ENCODE measurements around the gene MRPS25.
A peak's percentile ranks its signal among the peaks of the same experiment; 100 is the strongest.

Gene MRPS25

DNA sequence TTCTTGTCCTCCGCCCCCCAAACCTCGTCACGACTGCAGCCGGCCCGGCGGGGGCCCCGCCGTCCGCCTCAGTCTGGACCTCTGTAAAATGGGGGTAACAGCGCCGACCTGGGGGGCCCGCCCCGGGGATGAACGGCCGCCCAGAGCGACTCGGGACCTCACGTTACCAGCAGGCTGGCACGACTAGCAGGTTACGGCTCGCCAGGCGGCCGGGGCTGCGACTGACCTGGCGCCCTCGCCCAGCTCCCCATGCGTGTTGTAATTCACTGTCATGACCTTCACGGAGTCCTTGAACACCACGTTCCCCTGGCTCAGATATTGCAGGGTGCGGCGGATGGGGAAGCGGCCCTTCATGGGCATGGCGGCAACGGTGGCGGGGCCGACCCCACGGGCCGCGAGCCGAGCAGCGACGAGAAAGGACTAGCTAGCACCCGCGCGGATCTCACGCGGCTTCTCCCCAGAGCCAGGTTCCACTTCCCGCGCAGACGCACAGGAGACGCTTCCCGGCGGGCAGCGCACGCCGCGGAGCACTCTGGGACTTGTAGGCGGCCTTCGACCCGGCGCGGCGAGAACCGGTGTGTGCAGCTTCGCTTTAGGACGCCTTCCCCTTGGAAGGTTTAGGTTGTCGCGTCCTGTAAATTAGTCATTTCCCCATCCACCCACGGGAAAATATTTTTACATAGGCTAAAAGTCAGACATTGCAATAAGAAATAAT is at the start of gene MRPS25:
Gene MRPS25, minus strand, starts transcription at position 481 of the 715 bp plus-strand sequence. Its CDS starts 121 bp downstream, at position 360.
- Histone ChIP-seq H3K4me1 (ENCODE audit: control insufficient read depth in 1 of 2, insufficient read depth in 2 of 2, low read length in 2 of 2) (peaks cover 11 to 16% of the 10 kb centered on the region in 2 donors), H3K9me3 (ENCODE audit: control insufficient read depth in 1 of 2, low read length in 2 of 2) (no peaks in the 10 kb centered on the region), H3K27me3 (ENCODE audit: low read depth, low read length) (no peaks in the 10 kb centered on the region), H3K27ac (ENCODE audit: low read length) (peak within 1 kb of the TSS; percentile 67), H3K36me3 (ENCODE audit: control insufficient read depth in 1 of 2, insufficient read depth in 2 of 2, low read length in 2 of 2) (peaks cover 0 to 5% of the 10 kb centered on the region in 2 donors), H3K4me3 (ENCODE audit: low read depth in 1 of 2, low read length in 2 of 2) (peak within 1 kb of the TSS; percentile 86 to 94)

GRCh38 chr3:15113884-15114283 is 48.8 kb upstream of the MRPS25 start:
- H3K27ac ChIP-seq (ENCODE audit: low read length): no peak overlapping the region
- H3K9me3 ChIP-seq (ENCODE audit: control insufficient read depth in 1 of 2, low read length in 2 of 2): no peaks in the 10 kb centered on the region
- no peaks in the 10 kb centered on the region for H3K27me3 ChIP-seq (ENCODE audit: low read depth, low read length)
- H3K4me3 ChIP-seq (ENCODE audit: low read depth in 1 of 2, low read length in 2 of 2): no peak overlapping the region
- H3K4me1 ChIP-seq (ENCODE audit: control insufficient read depth in 1 of 2, insufficient read depth in 2 of 2, low read length in 2 of 2): no peaks in the 10 kb centered on the region
- no peaks in the 10 kb centered on the region for H3K36me3 ChIP-seq (ENCODE audit: control insufficient read depth in 1 of 2, insufficient read depth in 2 of 2, low read length in 2 of 2)

DNA sequence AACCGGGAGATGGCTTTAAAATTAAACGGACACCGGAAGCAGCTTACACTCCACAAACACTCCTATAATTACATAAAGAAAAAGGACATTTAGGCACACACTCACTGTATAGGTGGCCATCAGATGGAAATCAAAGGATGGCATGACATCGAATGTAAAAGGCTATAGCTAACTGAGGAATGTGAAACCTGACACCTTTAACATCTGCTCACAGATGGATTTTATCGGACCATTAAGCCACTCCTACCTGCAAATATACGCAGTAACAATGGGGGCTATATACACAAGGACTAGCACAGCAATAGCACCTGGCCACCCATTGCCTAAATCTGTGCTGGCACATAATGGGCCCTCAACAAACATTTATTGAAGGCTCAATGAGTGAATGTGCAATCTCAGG is 48.4 kb upstream of the MRPS25 start:
- no peaks in the 10 kb centered on the region for H3K36me3 ChIP-seq (ENCODE audit: control insufficient read depth in 1 of 2, insufficient read depth in 2 of 2, low read length in 2 of 2)
- no peak overlapping the region for H3K4me3 ChIP-seq (ENCODE audit: low read depth in 1 of 2, low read length in 2 of 2)
- H3K27me3 ChIP-seq (ENCODE audit: low read depth, low read length): no peaks in the 10 kb centered on the region
- H3K27ac ChIP-seq (ENCODE audit: low read length): no peak overlapping the region
- no peaks in the 10 kb centered on the region for H3K4me1 ChIP-seq (ENCODE audit: control insufficient read depth in 1 of 2, insufficient read depth in 2 of 2, low read length in 2 of 2)
- no peaks in the 10 kb centered on the region for H3K9me3 ChIP-seq (ENCODE audit: control insufficient read depth in 1 of 2, low read length in 2 of 2)

DNA sequence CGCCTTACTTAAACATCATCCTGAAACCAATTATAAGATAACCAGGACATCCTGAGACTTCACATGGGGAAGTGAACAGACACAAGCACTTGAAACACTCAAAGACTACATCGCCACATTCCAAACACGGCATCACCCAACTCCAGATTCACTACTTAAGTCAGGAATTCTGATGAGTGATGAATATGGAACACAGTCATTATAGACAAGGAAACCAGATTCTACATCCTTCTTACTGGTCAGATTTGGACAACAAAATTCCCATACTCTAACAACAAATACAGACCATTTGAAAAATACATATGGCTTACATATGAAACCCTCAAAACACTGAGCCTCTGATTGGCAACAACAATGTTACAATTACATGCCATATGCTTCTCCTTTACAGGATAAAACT is 46.9 kb upstream of the MRPS25 start:
- Histone ChIP-seq H3K27me3 (ENCODE audit: low read depth, low read length) (no peaks in the 10 kb centered on the region), H3K4me1 (ENCODE audit: control insufficient read depth in 1 of 2, insufficient read depth in 2 of 2, low read length in 2 of 2) (peaks cover 0 to 6% of the 10 kb centered on the region in 2 donors), H3K27ac (ENCODE audit: low read length) (no peak overlapping the region), H3K4me3 (ENCODE audit: low read depth in 1 of 2, low read length in 2 of 2) (no peak overlapping the region), H3K9me3 (ENCODE audit: control insufficient read depth in 1 of 2, low read length in 2 of 2) (no peaks in the 10 kb centered on the region), H3K36me3 (ENCODE audit: control insufficient read depth in 1 of 2, insufficient read depth in 2 of 2, low read length in 2 of 2) (no peaks in the 10 kb centered on the region)

- Histone ChIP-seq H3K27ac (ENCODE audit: low read length) (no peak overlapping the region), H3K9me3 (ENCODE audit: control insufficient read depth in 1 of 2, low read length in 2 of 2) (no peaks in the 10 kb centered on the region), H3K36me3 (ENCODE audit: control insufficient read depth in 1 of 2, insufficient read depth in 2 of 2, low read length in 2 of 2) (no peaks in the 10 kb centered on the region), H3K4me3 (ENCODE audit: low read depth in 1 of 2, low read length in 2 of 2) (no peak overlapping the region), H3K27me3 (ENCODE audit: low read depth, low read length) (no peaks in the 10 kb centered on the region), H3K4me1 (ENCODE audit: control insufficient read depth in 1 of 2, insufficient read depth in 2 of 2, low read length in 2 of 2) (peaks cover 0 to 6% of the 10 kb centered on the region in 2 donors)
These were observed 45.1 kb upstream of the MRPS25 start for GRCh38 chr3:15110206-15110605.

GRCh38 chr3:15108869-15109268 is 43.8 kb upstream of the MRPS25 start:
- Histone ChIP-seq H3K36me3 (ENCODE audit: control insufficient read depth in 1 of 2, insufficient read depth in 2 of 2, low read length in 2 of 2) (no peaks in the 10 kb centered on the region), H3K9me3 (ENCODE audit: control insufficient read depth in 1 of 2, low read length in 2 of 2) (no peaks in the 10 kb centered on the region), H3K4me3 (ENCODE audit: low read depth in 1 of 2, low read length in 2 of 2) (no peak overlapping the region), H3K27ac (ENCODE audit: low read length) (no peak overlapping the region), H3K4me1 (ENCODE audit: control insufficient read depth in 1 of 2, insufficient read depth in 2 of 2, low read length in 2 of 2) (peaks cover 0 to 6% of the 10 kb centered on the region in 2 donors), H3K27me3 (ENCODE audit: low read depth, low read length) (no peaks in the 10 kb centered on the region)

- Histone ChIP-seq H3K27ac (ENCODE audit: low read length) (no peak overlapping the region), H3K27me3 (ENCODE audit: low read depth, low read length) (no peaks in the 10 kb centered on the region), H3K4me3 (ENCODE audit: low read depth in 1 of 2, low read length in 2 of 2) (no peak overlapping the region), H3K36me3 (ENCODE audit: control insufficient read depth in 1 of 2, insufficient read depth in 2 of 2, low read length in 2 of 2) (no peaks in the 10 kb centered on the region), H3K9me3 (ENCODE audit: control insufficient read depth in 1 of 2, low read length in 2 of 2) (no peaks in the 10 kb centered on the region), H3K4me1 (ENCODE audit: control insufficient read depth in 1 of 2, insufficient read depth in 2 of 2, low read length in 2 of 2) (peaks cover 0 to 6% of the 10 kb centered on the region in 2 donors)
These were observed 43.0 kb upstream of the MRPS25 start for GRCh38 chr3:15108082-15108545.

GRCh38 chr3:15107075-15107947 is 42.2 kb upstream of the MRPS25 start:
- Histone ChIP-seq H3K4me3 (ENCODE audit: low read depth in 1 of 2, low read length in 2 of 2) (no peak overlapping the region), H3K4me1 (ENCODE audit: control insufficient read depth in 1 of 2, insufficient read depth in 2 of 2, low read length in 2 of 2) (peaks cover 0 to 6% of the 10 kb centered on the region in 2 donors), H3K9me3 (ENCODE audit: control insufficient read depth in 1 of 2, low read length in 2 of 2) (no peaks in the 10 kb centered on the region), H3K36me3 (ENCODE audit: control insufficient read depth in 1 of 2, insufficient read depth in 2 of 2, low read length in 2 of 2) (no peaks in the 10 kb centered on the region), H3K27me3 (ENCODE audit: low read depth, low read length) (no peaks in the 10 kb centered on the region), H3K27ac (ENCODE audit: low read length) (no peak overlapping the region)

GRCh38 chr3:15102836-15103235 is 37.7 kb upstream of the MRPS25 start:
- Histone ChIP-seq H3K4me1 (ENCODE audit: control insufficient read depth in 1 of 2, insufficient read depth in 2 of 2, low read length in 2 of 2) (peaks cover 4 to 5% of the 10 kb centered on the region in 2 donors), H3K27me3 (ENCODE audit: low read depth, low read length) (no peaks in the 10 kb centered on the region), H3K27ac (ENCODE audit: low read length) (no peak overlapping the region), H3K9me3 (ENCODE audit: control insufficient read depth in 1 of 2, low read length in 2 of 2) (no peaks in the 10 kb centered on the region), H3K4me3 (ENCODE audit: low read depth in 1 of 2, low read length in 2 of 2) (no peak overlapping the region), H3K36me3 (ENCODE audit: control insufficient read depth in 1 of 2, insufficient read depth in 2 of 2, low read length in 2 of 2) (no peaks in the 10 kb centered on the region)

GRCh38 chr3:15102256-15102655 is 37.1 kb upstream of the MRPS25 start:
- H3K9me3 ChIP-seq (ENCODE audit: control insufficient read depth in 1 of 2, low read length in 2 of 2): no peaks in the 10 kb centered on the region

DNA sequence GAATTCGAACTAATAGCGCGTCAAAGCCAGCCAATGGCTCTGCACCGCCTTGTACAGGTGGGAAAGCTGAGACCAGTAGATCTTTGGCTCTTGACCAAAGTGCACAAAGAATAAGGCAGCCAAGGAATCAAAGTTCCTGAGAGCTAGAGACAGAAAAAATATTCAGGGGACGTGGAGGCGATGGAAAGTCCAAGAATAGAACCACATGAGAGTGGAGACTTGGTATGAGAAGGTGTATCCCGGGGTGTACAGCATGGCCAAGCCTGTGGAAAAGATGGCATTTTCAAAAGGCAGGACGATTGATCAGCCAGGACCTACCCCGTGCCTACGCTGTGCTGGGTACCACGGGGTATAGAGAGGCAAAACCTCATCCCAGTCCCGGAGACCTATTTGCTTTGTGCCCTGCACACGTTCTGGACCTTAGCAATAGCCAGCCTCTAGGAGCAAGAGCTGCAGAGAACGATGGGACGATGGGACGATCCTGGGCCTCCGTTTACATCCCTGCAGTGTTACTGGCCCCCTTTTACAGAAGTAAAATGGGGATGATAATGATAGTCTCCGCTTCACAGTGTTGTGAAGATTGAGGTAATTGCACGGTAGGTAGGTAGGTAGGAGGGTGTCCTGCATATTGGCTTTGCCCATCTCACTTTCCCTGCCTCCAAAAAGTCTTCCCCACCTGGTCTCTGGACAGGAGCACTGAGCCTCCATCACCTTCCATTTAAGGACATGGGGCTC is 34.4 kb upstream of the MRPS25 start:
- peaks cover 8 to 13% of the 10 kb centered on the region in 2 donors for H3K4me1 ChIP-seq (ENCODE audit: control insufficient read depth in 1 of 2, insufficient read depth in 2 of 2, low read length in 2 of 2)

More at GRCh38 chr3:15102256-15102655, 37.1 kb upstream of the MRPS25 start:
- Histone ChIP-seq H3K4me1 (ENCODE audit: control insufficient read depth in 1 of 2, insufficient read depth in 2 of 2, low read length in 2 of 2) (peaks cover 8 to 9% of the 10 kb centered on the region in 2 donors), H3K27ac (ENCODE audit: low read length) (no peak overlapping the region), H3K27me3 (ENCODE audit: low read depth, low read length) (no peaks in the 10 kb centered on the region), H3K4me3 (ENCODE audit: low read depth in 1 of 2, low read length in 2 of 2) (no peak overlapping the region), H3K36me3 (ENCODE audit: control insufficient read depth in 1 of 2, insufficient read depth in 2 of 2, low read length in 2 of 2) (no peaks in the 10 kb centered on the region)

More for the DNA sequence above, 34.4 kb upstream of the MRPS25 start:
- peaks cover 12 to 20% of the 10 kb centered on the region in 2 donors for H3K36me3 ChIP-seq (ENCODE audit: control insufficient read depth in 1 of 2, insufficient read depth in 2 of 2, low read length in 2 of 2)
- H3K4me3 ChIP-seq (ENCODE audit: low read depth in 1 of 2, low read length in 2 of 2): peak overlapping the region; percentile 85 to 98
- H3K27me3 ChIP-seq (ENCODE audit: low read depth, low read length): no peaks in the 10 kb centered on the region
- H3K27ac ChIP-seq (ENCODE audit: low read length): peak overlapping the region; percentile 87
- no peaks in the 10 kb centered on the region for H3K9me3 ChIP-seq (ENCODE audit: control insufficient read depth in 1 of 2, low read length in 2 of 2)

Data from muscle layer of duodenum (tissue), 2 donors.